Type B pancreatic cell (in vitro differentiated cells): ENCODE measurements around the gene DIP2B. TPM values are rescaled to one million over a fixed set of nuclear protein-coding genes. Genes with fewer than 3 reads are reported as not detected.

Experiments used
- DNase-seq: peaks from one replicate; pipeline ENCODE4 v3.0.0; 2021; ENCODE audit warnings: mixed read lengths; ENCODE audit not compliant: unreplicated experiment; ENCODE audit errors: extremely low spot score
- H3K27ac Mint-ChIP-seq: 2 replicates; pipeline ENCODE4 v1.8.0; 2021; ENCODE audit warnings: mild to moderate bottlenecking, mixed read lengths
- H3K27me3 Mint-ChIP-seq: 2 replicates; pipeline ENCODE4 v1.8.0; 2021; ENCODE audit warnings: mixed read lengths
- H3K36me3 Mint-ChIP-seq: 2 replicates; pipeline ENCODE4 v1.8.0; 2021; ENCODE audit warnings: mixed read lengths
- H3K4me1 Mint-ChIP-seq: one replicate; pipeline ENCODE4 v1.8.0; 2021; ENCODE audit warnings: mixed read lengths; ENCODE audit not compliant: unreplicated experiment
- H3K4me3 Mint-ChIP-seq: 2 replicates; pipeline ENCODE4 v1.8.0; 2021; ENCODE audit warnings: mild to moderate bottlenecking, mixed read lengths
- H3K9me3 Mint-ChIP-seq: 2 replicates; pipeline ENCODE4 v1.8.0; 2021; ENCODE audit warnings: mixed read lengths
- CTCF ChIP-seq: fragments of 200-600 bp; sonication (generic); conservative IDR thresholded peaks from 2 replicates; pipeline ENCODE4 v1.5.0; 2021; ENCODE audit warnings: antibody characterized with exemption, mild to moderate bottlenecking
- total RNA-seq: library from RNA; stranded (reverse); gene quantifications from 2 replicates; pipeline ENCODE4 v1.2.1, GENCODE V29; 2021; ENCODE audit warnings: low replicate concordance

DIP2B gene
- total RNA-seq, 1 donor from 2014 or later = 27.2 TPM

GRCh38 chr12:50507474-50507838 is 2.7 kb downstream of the DIP2B start:
- Mint-ChIP-seq H3K36me3 (no peaks in the 10 kb centered on the region), H3K27me3 (no peaks in the 10 kb centered on the region), H3K4me1 (peaks cover 50% of the 10 kb centered on the region), H3K4me3 (peak overlapping the region; percentile 99), H3K27ac (peak overlapping the region; percentile 80), H3K9me3 (no peaks in the 10 kb centered on the region)
- no peak for TF ChIP-seq CTCF
- DNase-seq = no peak

GRCh38 chr12:50507930-50508329 is 3.1 kb downstream of the DIP2B start:
- Mint-ChIP-seq H3K36me3 (no peaks in the 10 kb centered on the region), H3K9me3 (no peaks in the 10 kb centered on the region), H3K4me3 (peak overlapping the region; percentile 99), H3K27ac (peak overlapping the region; percentile 80), H3K4me1 (peaks cover 50% of the 10 kb centered on the region), H3K27me3 (no peaks in the 10 kb centered on the region)
- TF ChIP-seq CTCF = no peak
- no peak for DNase-seq

GRCh38 chr12:50508414-50508813 is 3.6 kb downstream of the DIP2B start:
- H3K27ac Mint-ChIP-seq = peak overlapping the region; percentile 80
- H3K4me1 Mint-ChIP-seq = peaks cover 50% of the 10 kb centered on the region
- no peaks in the 10 kb centered on the region for H3K27me3 Mint-ChIP-seq
- H3K9me3 Mint-ChIP-seq = no peaks in the 10 kb centered on the region
- H3K4me3 Mint-ChIP-seq = peak overlapping the region; percentile 99
- DNase-seq = no peak
- no peaks in the 10 kb centered on the region for H3K36me3 Mint-ChIP-seq
- no peak for TF ChIP-seq CTCF

- Mint-ChIP-seq H3K4me3 (no peak overlapping the region), H3K9me3 (no peaks in the 10 kb centered on the region), H3K27me3 (no peaks in the 10 kb centered on the region), H3K27ac (peak overlapping the region; percentile 54), H3K4me1 (peaks cover 50% of the 10 kb centered on the region), H3K36me3 (peaks cover under 1% of the 10 kb centered on the region)
- no peak for TF ChIP-seq CTCF
- DNase-seq = no peak
Observed at GRCh38 chr12:50508970-50509663, 4.3 kb downstream of the DIP2B start.

GRCh38 chr12:50514526-50515276 is 9.9 kb downstream of the DIP2B start:
- no peak for DNase-seq
- Mint-ChIP-seq H3K27me3 (no peaks in the 10 kb centered on the region), H3K4me3 (no peak overlapping the region), H3K4me1 (peaks cover 24% of the 10 kb centered on the region), H3K9me3 (no peaks in the 10 kb centered on the region), H3K27ac (peak overlapping the region; percentile 6), H3K36me3 (peaks cover 5% of the 10 kb centered on the region)
- TF ChIP-seq CTCF = no peak
